Right kidney (tissue), 1 donor: Measurements from ENCODE around the gene C11orf71.

ENCODE experiments used
- DNase-seq: peaks from one replicate; pipeline ENCODE4 v3.0.0-alpha.2; 2016

The C11orf71 gene

DNA sequence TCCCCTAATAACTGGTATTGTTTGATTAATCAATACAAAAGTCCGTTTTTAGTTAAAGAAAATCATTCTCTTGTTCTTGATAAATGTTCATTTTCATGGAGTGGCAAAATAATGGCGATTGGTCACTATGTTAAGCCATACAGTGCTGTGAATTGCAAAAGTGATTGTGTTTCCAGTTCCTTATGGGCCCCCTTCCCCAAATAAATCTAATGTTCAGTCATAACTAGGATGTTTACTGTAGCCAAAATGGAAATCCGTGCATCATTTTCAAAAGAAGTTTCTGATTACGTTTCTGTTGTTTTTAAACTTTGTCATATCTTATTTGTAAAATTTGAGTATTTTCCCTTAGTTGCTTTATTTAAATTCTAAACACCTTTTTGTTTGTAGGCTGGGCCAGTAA, 1.0 kb upstream of the C11orf71 start:
- peak; percentile 33 for DNase-seq

DNA sequence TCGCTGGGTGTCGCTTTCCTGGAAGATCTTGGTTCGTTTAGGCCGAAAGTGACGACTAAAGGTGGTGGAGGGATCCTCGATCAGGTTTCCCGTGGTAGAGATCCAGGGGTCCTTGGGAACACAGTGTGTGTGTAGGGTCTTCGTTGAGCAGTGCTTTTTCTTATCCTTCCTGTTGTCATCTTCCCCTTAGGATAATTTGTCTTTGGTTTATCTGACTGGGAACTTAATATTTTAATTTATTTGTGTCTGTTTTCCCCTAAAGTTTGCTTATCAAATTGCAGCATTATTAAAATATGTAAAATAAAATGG, 558 bp upstream of the C11orf71 start:
- no peak for DNase-seq

DNA sequence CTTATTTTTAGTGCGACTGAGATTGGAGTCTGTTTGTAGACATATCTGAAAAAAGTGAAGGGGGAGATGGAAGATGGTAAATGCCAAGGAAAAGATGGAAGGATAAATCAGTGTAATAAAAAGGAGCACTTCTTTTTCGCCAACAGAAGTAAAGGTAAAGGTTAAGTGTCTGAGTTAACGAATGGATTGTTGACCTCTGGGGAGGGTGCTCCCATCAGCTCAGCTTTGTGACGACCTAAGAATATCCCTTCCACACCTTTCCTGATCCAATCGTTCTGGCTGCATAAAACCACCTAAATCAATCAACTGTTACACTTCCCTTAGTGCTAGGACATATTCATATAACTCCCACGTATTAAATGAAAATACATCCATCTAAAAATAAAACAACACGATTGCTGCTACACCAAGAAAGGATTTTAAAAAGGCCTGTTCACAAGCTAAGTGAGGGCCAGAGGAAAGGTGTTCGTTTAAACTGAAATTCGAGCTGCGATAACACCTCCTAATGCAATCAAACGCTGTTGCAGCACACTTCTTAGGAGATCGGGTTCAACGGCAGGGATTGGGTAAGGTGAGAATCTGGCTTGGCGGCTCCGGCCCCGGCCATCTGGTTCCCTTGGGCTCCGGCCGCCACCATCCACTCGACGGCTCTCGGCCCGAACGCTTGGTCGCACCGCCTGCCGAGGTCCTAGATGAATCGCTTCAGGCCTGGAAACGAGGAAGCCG, 658 bp downstream of the C11orf71 start:
- DNase-seq, result no peak

DNA sequence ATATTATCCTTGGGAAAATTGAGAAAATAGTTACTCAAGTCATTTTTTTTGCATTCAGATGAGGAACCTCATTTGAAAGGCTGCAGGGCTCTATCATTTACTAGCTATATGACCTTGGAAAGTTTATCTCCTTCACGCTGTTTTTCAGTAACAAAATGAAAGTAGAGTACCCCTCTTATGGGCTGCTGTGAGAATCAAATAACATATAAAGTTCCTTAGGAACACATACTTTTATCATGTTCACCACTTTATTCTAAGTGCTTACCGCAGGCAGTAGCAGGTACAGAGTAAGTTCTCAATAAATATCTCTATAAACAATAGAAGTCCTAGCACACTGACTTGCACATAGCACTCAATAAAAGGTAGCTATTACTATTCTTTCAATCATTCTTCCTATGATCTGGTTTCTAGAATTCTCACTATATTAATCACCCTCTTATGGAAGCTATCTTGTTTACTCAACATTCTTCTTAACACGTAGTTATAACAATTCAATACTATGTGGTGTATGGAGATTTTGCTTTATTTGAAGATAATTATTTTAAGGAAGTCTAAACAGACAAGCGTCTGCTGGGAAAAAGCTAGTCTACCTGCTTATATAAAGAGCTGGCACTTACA, 1.9 kb downstream of the C11orf71 start:
- no peak for DNase-seq

DNA sequence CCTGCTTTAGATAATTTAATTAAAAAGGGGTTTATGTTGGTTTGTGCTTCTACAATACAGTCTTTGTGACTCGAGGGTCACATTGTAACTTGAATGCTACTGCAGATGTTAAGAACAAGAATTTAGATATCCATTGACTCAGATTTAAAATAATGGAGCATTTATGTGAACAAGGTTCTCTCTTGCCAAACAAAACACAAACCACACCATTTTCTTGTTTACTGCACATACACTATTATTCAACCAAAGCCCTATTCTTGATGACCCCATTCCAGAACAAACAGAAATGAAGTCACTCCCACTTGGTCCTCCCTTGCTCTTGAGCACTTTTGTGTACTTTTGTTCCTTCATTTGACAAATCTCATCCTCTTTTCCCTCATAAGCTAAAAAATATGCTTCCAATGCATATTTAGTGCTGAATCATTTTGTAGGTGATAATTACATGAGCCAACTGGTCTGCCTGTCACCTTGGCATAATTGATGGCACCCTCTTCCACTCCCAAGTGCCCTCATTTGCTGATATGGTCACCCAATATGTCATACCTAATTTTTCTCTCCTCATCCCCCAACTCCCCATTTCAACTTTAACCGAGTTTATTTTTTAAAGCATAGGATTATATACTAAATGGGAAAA, 2.8 kb downstream of the C11orf71 start:
- no peak for DNase-seq

DNA sequence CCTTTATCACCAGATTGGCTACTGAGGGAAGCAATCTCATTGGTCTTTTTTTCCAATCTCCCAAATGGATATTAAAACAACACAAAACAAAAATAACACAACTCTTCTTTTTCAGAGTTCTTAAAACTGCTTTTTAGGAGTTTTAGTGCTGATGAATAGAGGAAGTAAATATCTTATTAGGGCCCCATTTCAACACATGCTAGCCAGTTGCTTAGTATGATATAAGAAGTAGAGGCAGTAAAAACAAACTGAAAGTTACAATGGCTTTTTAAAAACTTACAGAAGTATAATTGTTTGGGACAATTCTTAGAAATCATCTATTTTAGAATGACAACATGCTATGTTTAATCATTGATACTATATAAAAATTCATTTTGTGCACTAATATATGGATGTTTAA, 3.4 kb downstream of the C11orf71 start:
- no peak for DNase-seq

DNA sequence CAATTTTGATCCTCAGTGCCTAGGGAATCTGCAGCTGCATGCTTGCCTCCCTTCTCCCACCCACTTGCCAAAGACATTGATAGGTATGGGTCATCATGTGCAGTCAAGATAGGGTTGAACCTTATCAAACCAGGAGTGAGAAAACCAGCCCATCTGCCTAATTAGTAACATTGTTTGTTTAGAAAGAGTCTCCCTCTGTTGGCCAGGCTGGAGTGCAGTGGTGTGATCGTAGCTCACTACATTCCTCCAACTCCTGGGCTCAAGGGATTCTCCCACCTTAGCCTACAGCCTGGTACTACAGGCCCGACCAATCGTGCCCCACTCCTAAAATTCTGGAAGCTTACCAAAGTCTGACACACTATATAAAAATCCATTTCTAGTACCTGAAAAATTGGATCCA, 4.6 kb downstream of the C11orf71 start:
- DNase-seq, result no peak

DNA sequence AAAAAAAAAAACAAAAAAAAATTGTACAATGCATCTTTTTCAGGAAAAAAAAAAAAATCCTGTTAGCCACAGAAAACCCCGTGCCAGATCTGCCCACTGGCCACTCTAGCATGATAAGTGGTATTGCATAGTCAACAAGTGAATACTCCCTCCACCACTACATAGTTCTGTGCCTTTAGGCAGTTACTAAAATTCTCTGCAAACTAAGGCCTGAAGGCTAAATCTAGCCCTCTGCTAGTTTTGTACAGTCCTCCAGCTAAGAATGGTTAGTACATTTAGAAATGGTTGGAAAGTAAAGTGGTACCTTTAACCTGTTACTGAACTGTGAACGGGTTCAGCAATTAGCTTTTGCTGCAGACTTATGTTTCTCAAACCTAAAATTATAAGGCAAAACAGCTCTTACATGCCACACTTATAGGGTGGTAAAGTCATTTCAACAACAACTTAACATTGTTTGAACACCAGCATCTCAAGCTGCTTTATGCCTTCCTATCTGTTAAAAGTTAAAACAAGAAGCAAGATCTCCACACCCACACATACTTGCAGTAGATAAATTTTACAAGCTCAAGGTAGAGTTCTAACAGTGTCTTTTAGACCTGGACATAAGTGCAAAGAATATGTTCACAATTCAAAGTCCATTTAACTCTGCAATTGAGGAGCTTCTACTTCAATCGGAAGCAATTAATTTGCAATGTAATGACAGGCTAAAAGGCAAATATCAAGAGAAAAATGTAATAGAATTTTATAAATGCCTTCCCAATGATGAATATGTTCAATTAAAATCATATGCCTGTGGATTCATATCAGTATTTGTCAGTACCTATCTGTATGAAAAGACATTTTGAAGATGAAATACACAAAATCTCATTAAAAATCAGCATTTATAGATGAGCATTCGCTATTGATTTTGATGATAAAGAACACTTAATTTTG, 7.3 kb downstream of the C11orf71 start:
- no peak for DNase-seq

DNA sequence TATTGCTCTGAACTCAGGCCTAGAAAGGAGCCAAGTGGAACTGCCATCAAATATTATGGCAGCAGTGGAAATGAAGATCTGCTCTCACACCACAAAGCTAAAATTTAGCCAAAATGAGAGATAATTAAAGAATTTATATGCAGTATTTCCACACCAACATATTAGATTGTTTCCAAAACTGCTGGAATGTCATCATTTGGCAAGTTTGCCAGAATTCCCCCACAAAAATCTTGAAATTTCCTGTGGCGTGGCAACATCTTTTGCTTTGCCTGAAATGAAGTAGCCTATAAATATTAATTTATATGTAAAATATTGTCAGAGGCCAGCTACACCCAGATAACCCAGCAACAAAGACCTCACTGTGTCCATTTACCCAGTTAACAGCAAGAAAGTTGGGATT, 13.8 kb downstream of the C11orf71 start:
- no peak for DNase-seq

DNA sequence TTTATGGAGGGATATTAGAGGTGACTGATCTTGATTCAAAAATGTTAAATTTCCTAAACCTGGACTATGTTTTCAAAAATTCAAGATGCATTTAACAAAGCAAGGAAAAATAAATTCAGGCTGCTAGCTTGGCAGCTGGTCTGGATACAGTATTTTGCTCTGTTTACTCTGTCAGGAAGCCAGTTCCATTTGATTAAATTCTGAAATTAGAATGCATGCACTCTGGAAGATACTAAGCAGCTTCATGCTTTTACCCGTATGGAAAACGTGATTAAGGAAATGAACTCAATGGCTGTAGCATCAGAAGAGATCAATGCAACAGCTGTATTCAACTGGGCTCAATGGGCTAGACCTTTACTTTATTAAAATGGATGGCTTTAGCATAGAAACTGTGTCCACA, 14.2 kb downstream of the C11orf71 start:
- no peak for DNase-seq

DNA sequence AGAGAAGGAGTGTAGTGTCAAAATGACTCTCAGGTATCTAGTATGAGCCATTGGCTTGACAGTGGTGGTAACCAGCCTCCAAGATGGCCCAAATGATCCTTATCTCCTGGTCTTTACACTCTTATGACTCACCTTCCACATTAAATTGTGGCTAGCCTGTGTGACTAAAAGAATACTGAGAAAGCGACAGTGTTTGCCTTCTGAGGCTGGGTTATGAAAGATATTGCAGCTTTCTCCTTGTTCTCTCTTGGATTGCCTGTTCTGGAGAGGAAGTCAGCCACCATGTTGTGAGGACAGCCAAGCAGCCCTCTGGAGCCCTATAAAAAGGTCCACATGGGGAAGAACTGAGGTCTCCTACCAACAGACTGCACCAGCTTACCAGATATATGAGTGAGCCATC, 15.8 kb downstream of the C11orf71 start:
- DNase-seq, result no peak

DNA sequence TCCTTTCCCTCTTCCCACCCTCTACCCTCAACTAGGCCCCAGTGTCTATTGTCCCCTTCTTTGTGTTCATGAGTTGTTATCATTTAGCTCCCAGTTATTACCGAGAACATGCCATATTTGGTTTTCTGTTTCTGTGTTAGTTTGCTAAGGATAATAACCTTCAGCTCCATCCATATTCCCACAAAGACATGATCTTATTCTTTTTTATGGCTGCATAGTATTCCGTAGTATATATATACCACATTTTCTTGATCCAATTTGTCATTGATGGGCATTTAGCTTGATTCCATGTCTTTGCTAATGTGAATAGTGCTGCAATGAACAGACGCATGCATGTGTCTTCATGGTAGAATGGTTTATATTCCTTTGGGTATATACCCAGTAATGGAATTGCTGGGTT, 17.8 kb downstream of the C11orf71 start:
- DNase-seq, result no peak

DNA sequence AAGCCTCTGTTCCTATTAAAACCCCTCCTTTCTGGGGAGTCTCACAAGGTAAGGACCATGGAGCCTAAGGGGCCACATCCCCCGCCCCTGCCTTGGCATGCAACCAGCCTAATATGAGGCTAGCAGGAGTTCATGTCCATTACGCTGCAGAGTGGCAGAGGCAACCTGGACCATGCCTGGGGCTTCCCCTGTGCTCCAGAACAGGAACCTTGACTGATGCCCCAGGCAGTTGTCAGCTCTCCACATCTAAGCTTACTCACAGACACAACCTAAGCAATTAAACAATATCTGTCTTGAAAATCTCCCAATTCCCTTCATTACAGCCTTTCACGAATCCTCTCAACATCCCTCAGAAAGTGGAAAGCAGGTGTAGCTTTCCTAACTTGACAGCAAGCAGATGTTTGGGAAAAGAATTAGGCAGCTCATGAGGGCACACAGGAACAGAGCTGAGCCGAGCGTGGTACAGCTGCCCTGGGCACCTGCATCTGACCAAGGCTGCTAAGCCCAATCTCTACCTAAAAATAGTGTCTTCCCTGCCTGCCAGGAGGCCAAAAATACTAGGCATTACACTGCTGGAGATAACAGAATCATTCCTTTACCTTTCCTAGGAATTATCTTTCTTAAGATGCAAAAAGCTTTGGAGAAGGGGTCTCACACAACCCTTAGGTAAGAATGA, 20.8 kb downstream of the C11orf71 start:
- DNase-seq, result no peak

DNA sequence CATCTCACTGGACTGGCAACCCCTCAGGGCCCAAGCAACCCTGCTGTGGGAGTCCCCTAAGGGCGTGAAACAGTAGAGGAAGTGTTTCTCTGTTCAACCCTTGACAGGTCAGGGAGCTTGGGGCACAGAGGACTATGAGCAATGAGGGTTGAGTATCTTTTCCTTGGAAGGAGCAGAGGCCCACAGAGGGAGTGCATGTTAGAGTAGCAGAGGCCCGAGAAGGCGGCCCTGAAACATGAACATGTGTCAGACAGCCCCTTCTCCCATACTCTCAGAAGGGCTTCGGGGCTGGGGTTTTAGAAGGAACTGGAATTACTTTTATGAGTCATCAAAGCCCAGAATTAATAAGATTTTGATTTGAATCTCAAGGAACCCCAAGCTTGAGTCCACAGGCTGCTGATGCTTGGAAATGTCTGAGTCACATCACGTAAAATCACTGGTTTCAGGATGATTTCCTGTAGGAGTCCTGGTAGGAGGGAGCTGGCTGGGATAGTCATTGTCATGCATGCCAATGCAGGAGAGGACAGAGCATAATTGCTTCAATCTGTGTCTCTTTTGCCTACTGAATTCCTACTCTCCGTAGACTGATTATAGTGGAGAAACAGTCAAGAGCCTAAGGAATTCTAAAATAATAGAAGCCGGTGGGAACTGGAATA, 22.6 kb downstream of the C11orf71 start:
- DNase-seq, result no peak

DNA sequence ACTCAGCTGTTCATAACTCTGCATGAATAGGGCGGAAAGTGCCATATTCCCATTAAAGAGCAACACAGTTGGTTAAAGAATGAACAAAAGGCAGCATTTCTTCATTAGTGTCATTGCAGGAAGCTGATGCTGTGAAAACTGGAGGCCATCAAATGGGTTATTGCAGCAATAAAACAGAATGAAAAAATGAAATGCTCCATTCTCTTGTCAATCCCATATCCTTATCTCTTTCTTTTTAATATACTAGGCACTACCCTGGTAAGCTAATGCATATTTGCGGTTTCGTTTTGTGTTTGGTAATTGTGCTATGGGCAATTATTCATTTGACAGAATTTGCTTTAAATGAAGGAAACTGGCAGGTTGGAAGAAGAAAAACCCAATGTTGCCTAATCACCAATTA, 25.3 kb downstream of the C11orf71 start:
- DNase-seq, result no peak

DNA sequence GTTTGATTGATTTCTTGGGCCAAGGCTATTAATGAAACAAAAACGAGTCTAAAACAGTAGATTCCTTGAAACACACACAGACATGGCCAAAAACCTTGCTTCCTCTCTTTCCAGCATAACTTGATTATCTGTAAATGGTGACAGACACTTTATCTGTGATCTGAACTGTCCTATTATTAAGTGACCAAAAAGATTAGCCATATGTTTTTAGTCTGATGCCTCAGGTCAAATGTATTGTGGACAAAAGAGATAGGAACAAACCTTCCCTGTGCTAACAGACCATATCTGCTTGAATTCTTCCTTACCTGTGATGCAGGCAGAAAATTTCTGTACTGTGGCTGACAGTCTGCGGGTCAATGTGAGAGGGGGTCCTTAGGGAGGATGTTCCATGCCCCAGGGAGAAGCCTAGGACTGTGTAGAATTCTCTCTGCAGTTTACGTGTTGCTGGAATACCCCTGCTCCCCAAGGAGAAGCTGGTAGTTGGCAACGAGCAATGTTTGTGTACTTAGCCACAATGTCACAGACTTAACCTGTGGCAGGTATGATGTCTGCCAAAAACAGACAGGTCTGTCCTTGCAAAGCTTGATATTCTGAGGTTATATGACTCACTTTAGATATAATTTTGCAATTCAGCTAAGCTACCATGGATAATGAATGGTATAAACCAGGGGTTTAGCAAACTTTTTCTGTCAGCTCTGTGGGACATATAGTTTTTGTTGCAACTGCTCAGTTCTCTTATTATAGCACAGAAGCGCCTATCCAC, 31.2 kb downstream of the C11orf71 start:
- DNase-seq, result no peak

DNA sequence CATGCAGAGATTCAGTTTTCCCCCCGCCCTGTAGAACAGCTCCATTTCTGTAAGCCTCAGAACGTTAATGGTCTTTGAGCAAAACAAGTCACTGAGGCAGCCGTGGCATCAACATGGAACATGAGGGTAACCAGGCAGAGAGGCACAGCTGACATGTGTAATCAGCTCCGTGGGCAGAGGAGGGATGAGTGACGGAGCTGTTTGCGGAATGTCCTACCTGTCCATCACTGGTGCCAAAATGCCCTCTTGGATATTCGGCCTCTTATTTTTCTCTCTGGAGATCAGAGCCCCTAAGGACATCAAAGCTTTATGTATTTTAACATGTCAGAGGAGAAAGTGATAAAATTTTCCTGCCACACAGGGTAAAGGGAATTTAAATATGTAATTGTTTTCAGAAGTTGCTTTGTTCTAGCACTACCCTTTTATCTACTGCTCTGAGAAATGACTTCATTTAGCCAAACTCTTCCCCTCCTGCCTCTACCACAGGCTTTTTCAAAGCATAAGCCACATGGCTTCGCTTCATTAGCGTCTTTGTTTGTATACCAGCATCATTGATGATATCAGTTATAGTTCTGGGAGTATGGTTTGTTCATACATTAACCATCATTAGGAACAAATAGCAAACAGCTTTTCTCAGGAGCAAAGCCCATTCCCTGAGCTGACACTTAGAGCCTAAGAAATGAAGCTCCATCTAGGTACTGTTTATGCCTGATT, 32.9 kb downstream of the C11orf71 start:
- DNase-seq, result no peak

DNA sequence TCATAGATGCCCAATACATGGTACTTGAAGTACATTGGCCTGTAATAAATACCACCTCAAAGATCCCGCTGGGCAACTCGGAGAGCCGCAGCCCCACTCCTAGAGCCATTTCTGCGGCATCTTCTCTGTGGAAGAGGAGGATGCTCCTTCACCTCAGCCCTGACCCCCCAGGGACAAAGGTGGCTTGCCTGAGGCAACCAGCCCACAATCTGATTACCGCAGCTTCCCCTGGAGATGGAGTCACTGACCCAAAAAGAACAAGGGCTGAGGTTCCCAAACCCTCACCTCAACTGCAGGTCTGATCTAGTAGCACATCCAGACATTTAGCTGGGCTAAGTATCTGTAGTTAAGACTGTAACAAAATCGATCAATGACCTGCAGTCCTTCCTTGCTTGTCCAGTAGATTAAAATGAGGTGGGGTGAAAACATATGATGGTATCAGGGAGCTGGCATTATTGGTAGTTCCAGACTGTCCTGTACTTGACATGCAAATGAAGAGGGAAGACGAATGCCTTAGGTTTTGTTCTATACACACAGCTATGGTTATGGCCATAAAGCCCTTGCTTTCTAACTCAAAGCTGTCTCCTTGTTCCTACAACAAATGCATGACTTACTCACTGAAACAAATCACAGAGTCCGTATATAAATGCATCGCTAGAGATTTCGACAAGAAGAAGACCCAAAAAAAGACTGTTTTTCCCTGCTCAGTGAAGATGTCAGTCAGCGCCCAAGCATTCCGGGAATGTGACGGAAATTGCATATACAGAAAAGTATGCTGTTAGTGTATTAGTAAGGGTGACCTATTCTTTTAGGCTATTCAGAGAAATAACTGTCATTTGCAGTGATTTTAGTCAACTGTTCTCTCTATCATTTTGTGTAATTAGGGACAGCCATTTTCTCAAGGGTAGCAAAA, 33.7 kb downstream of the C11orf71 start:
- DNase-seq, result no peak

DNA sequence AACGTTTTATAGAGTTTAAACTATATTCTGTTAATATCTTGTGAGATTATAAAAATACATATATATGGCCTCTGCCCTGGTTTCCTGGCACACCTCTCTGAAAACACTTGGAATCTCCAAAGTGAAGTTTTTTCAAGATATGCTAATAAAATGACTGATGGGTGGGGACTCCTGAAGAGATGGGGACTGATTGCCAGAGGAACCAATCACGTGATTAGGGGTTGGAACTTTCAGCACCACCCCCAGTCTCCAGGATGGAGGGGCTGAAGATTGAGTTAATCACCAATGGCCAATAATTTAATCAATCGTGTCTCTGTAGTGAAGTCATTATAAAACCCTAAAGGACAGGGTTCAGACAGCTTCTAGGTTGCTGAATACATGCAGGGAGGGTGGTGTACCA, 37.4 kb downstream of the C11orf71 start:
- DNase-seq, result no peak
